Hepatocyte (in vitro differentiated cells): ENCODE results near the gene ZNF334. TPM values are rescaled to one million over a fixed set of nuclear protein-coding genes. Genes with fewer than 3 reads are reported as not detected.

ENCODE experiments used
- DNase-seq: peaks from one replicate; pipeline ENCODE4 v3.0.0-alpha.2; 2016; ENCODE audit warnings: low spot score
- H2AFZ ChIP-seq: fragments of 200-600 bp; sonication (generic); 2 replicates; pipeline ENCODE4 v1.6.0; 2016; ENCODE audit warnings: antibody characterized with exemption, mild to moderate bottlenecking
- H3K27ac ChIP-seq: fragments of 200-600 bp; sonication (generic); 2 replicates; pipeline ENCODE4 v1.5.1; 2016; ENCODE audit warnings: mild to moderate bottlenecking
- H3K27me3 ChIP-seq: fragments of 200-600 bp; sonication (generic); 2 replicates; pipeline ENCODE4 v1.6.1; 2016
- H3K36me3 ChIP-seq: fragments of 200-600 bp; sonication (generic); replicated peaks from 2 replicates; pipeline ENCODE4 v1.5.1; 2016; ENCODE audit warnings: low read depth; ENCODE audit not compliant: insufficient read depth
- H3K4me1 ChIP-seq: fragments of 200-600 bp; sonication (generic); 2 replicates; pipeline ENCODE4 v1.5.1; 2016; ENCODE audit warnings: mild to moderate bottlenecking, moderate library complexity; ENCODE audit not compliant: insufficient read depth
- H3K4me2 ChIP-seq: fragments of 200-600 bp; sonication (generic); 2 replicates; pipeline ENCODE4 v1.6.0; 2016
- H3K4me3 ChIP-seq: fragments of 200-600 bp; sonication (generic); 2 replicates; pipeline ENCODE4 v1.5.1; 2016; ENCODE audit warnings: mild to moderate bottlenecking
- H3K79me2 ChIP-seq: fragments of 200-600 bp; sonication (generic); 2 replicates; pipeline ENCODE4 v1.6.0; 2017; ENCODE audit warnings: mild to moderate bottlenecking
- H3K9me2 ChIP-seq: fragments of 200-600 bp; sonication (generic); replicated peaks from 2 replicates; pipeline ENCODE4 v1.6.0; 2017; ENCODE audit warnings: mild to moderate bottlenecking; ENCODE audit not compliant: insufficient read depth
- H3K9me3 ChIP-seq: fragments of 200-600 bp; sonication (generic); 2 replicates; pipeline ENCODE4 v1.5.1; 2016; ENCODE audit warnings: low read depth, mild to moderate bottlenecking
- H4K20me1 ChIP-seq: fragments of 200-600 bp; sonication (generic); 2 replicates; pipeline ENCODE4 v1.6.0; 2016; ENCODE audit warnings: mild to moderate bottlenecking; ENCODE audit not compliant: insufficient read depth, poor library complexity, severe bottlenecking
- EZH2 ChIP-seq: fragments of 200-600 bp; sonication (generic); IDR thresholded peaks from 2 replicates; pipeline ENCODE4 v1.6.1; 2016; ENCODE audit warnings: antibody characterized with exemption, mild to moderate bottlenecking, borderline replicate concordance
- EZH2phosphoT487 ChIP-seq: fragments of 200-600 bp; sonication (generic); IDR thresholded peaks from one replicate; pipeline ENCODE4 v1.6.1; 2018; ENCODE audit warnings: antibody characterized with exemption, mild to moderate bottlenecking, low read depth, moderate library complexity; ENCODE audit not compliant: unreplicated experiment, severe bottlenecking
- WGBS: methylation state at CpG from one replicate; pipeline ENCODE4 v1.1.6; 2016; ENCODE audit warnings: low lambda C conversion rate; ENCODE audit errors: missing lambda C conversion rate; 5-methylcytosine and 5-hydroxymethylcytosine counted together
- polyA plus RNA-seq: library from polyadenylated mRNA; unstranded; fragments of >200 nt; fragmentation: Nextera tagmentation; extraction: Ambion mirVana; gene quantifications from 2 replicates; pipeline ENCODE4 v1.2.1, GENCODE V29; 2016
- total RNA-seq: library from RNA; depleted of rRNA; stranded (reverse); fragments of >200 nt; gene quantifications from 2 replicates; pipeline ENCODE4 v1.2.3, GENCODE V29; 2014
- TF ChIP-seq, protein P1 (sequence below): fragments of 200-600 bp; sonication (generic); IDR thresholded peaks from 2 replicates; pipeline ENCODE4 v1.5.1; 2016; ENCODE audit warnings: antibody characterized with exemption, mild to moderate bottlenecking; ENCODE audit not compliant: poor library complexity

The ZNF334 gene
- total and polyA plus RNA-seq, 2 experiments from 2014 or later: 6.3 to 12.6 TPM

DNA sequence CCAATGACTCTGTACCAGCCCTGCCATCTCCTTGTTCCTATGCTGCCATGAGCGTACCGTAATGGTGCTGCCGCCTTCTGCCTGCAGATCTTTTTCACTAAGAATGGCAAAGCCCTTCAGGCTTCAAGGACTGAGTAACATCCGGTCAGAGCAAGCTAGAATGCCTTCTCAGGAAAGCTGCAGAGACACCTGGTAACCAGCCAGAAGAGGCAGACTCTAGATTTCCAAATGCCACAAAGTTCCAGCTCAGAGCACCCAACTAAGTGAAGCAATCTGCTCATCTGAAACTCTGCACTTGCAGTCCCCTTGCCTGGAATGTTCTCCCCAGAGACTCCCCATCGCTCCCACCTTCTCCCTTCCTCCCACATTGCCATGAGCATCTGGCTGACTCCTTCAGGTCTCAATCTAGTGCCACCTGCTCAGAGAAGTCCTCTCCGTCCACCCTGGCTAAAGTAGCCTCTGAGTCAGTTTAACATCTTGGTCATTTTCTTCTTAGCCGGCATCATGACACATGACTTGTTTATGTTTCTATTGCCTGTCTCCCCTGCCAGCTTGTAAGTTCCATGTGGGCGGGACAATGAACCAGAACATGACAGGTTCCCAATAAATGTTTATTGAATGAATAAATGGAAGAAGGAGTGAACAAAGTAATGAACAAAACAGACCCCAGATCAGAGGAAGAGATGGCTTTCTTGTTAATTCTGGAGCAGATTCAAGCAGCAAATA lies 44.0 kb upstream of the ZNF334 start:
- no peak overlapping the region for H3K4me2 ChIP-seq

DNA sequence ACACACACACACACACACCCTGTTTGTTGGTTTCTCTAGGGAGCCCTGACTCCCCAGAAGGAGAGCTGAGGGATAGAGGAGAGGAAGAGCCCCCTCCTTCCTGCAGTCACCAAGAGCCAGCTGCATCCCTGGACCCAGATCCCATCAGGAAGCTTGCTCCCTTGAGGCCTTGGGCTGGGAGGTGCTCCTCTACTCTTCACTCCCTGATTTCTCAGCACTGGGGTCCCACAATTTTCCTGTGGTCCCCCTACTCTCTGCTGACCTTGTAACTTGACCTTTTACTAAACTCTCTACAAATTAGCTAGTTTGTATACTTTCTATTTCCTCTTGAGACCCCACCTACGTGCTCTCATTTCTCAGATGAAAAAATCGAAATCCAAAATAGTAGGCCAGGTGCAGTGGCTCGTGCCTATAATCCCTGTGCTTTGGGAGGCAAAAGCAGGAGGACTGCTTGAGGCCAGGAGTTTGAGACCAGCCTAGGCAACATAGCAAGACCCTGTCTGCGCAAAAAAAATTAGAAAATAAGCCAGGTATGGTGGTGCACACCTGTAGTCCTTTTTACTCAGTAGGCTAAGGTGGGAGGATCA lies 42.1 kb upstream of the ZNF334 start:
- no peak overlapping the region for H3K27ac ChIP-seq
- TF ChIP-seq, protein P1, sequence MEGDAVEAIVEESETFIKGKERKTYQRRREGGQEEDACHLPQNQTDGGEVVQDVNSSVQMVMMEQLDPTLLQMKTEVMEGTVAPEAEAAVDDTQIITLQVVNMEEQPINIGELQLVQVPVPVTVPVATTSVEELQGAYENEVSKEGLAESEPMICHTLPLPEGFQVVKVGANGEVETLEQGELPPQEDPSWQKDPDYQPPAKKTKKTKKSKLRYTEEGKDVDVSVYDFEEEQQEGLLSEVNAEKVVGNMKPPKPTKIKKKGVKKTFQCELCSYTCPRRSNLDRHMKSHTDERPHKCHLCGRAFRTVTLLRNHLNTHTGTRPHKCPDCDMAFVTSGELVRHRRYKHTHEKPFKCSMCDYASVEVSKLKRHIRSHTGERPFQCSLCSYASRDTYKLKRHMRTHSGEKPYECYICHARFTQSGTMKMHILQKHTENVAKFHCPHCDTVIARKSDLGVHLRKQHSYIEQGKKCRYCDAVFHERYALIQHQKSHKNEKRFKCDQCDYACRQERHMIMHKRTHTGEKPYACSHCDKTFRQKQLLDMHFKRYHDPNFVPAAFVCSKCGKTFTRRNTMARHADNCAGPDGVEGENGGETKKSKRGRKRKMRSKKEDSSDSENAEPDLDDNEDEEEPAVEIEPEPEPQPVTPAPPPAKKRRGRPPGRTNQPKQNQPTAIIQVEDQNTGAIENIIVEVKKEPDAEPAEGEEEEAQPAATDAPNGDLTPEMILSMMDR: no peak
- TF ChIP-seq EZH2 (no peak), EZH2phosphoT487 (no peak)
- no peak overlapping the region for H3K4me2 ChIP-seq
- 96% methylated on average over 4 of the region's 4 CpGs for WGBS
- no peaks in the 10 kb centered on the region for H3K27me3 ChIP-seq
- no peak for DNase-seq
- H3K36me3 ChIP-seq: no peaks in the 10 kb centered on the region
- no peaks in the 10 kb centered on the region for H3K79me2 ChIP-seq
- no peak overlapping the region for H2AFZ ChIP-seq
- H3K4me3 ChIP-seq: no peak overlapping the region
- no peaks in the 10 kb centered on the region for H3K4me1 ChIP-seq
- H3K9me2 ChIP-seq: no peaks in the 10 kb centered on the region
- H3K9me3 ChIP-seq: no peaks in the 10 kb centered on the region
- H4K20me1 ChIP-seq: no peaks in the 10 kb centered on the region

More for the DNA sequence above, 44.0 kb upstream of the ZNF334 start:
- Histone ChIP-seq H3K4me3 (no peak overlapping the region), H3K27me3 (no peaks in the 10 kb centered on the region), H3K4me1 (no peaks in the 10 kb centered on the region), H3K9me2 (no peaks in the 10 kb centered on the region), H3K79me2 (no peaks in the 10 kb centered on the region), H3K27ac (no peak overlapping the region), H2AFZ (no peak overlapping the region), H4K20me1 (no peaks in the 10 kb centered on the region), H3K9me3 (no peaks in the 10 kb centered on the region), H3K36me3 (no peaks in the 10 kb centered on the region)
- 88% methylated on average over 8 of the region's 8 CpGs for WGBS
- DNase-seq: no peak
- TF ChIP-seq EZH2phosphoT487 (no peak), EZH2 (no peak)
- TF ChIP-seq, protein P1: no peak

- no peaks in the 10 kb centered on the region for H4K20me1 ChIP-seq
- H3K36me3 ChIP-seq: no peaks in the 10 kb centered on the region
- no peaks in the 10 kb centered on the region for H3K4me1 ChIP-seq
- no peak overlapping the region for H3K4me2 ChIP-seq
- no peaks in the 10 kb centered on the region for H3K9me3 ChIP-seq
- no peaks in the 10 kb centered on the region for H3K27me3 ChIP-seq
- TF ChIP-seq EZH2phosphoT487 (no peak), EZH2 (no peak)
- TF ChIP-seq, protein P1: no peak
- no peaks in the 10 kb centered on the region for H3K79me2 ChIP-seq
- WGBS: 60% methylated on average over 3 of the region's 3 CpGs
- H3K27ac ChIP-seq: no peak overlapping the region
- no peaks in the 10 kb centered on the region for H3K9me2 ChIP-seq
- H2AFZ ChIP-seq: no peak overlapping the region
- H3K4me3 ChIP-seq: no peak overlapping the region
- DNase-seq: no peak
Measured at GRCh38 chr20:46554828-46555227, 41.5 kb upstream of the ZNF334 start.
